ENCODE measurements around the gene DIPK1B.

The DIPK1B gene

DNA sequence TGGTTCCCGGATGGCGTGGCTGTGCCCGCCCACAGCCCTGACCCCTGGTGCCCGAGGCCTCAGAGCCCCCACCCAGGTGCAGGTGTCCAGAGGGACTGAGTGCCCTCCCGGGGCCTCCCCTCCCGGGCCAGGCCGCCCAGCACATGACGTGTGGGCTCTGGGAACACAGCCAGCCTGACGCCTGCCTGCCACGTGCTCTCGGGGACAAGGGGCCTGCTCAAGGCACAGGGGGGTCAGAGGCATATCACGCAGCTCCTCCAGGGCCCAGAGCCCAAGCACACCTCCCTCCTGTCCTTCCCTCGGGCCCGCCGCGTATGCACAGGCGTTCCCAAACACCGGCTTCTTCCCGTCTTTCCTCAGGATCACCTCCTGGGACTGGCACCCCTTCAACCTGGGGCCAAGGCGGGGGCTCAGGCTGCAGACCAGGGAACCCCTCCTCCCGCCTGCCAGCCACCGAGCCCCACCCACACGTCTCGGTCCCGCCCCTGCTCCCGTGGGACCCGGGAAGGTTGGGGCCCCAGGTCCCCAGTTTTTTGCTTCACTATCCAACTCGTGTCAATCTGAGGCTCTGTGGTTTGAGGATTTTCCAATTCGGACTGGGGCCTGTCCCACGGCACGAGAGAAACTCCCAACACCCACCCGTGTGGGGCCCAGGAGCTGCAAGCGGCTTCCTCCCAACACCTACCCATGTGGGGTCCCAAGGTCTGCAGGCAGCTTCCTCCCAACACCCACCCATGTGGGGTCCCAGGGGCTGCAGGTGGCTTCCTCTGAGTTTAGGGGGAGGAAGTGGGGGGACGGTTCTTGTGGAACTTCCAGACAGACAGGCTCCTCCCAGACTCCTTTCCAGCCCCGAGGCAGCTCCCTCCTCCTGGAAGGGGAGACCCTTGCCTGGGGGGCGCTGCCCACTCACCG lies 28.9 kb downstream of the DIPK1B start:
- DNase-seq: no peak

DNA sequence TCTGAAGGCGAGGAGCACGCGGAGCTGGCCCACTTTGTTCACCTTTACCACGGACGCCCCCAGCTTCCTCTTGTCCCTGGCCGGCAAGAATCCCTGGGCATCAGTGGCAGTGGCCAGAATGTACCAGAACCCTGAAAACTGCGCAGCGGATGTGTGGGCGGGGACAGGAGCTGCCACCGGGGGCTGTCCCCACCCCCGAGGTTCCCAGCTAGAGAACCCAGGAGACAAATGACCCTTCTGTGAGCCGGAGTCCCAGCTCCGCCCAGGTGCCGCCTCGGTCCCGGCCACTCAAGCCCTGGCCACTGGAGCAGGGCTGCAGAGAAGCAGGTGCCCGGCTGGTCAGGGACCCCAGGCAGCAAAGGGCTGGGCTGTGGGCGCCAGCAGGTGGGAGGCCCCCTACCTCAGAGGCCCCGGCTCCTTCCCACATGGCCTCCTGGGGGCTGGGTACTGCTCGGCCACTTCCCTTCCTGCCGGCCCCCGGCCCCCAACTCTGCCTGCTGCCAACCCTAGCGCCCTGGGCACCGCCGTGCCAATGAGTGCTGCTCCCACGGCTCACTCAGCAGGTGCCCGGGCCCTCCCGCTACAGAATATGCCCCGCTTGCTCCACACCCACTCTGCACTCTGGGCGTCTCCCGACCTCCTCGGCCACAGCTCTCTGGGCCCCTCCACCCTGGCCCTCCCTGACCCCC lies 29.7 kb downstream of the DIPK1B start:
- DNase-seq: no peak

DNA sequence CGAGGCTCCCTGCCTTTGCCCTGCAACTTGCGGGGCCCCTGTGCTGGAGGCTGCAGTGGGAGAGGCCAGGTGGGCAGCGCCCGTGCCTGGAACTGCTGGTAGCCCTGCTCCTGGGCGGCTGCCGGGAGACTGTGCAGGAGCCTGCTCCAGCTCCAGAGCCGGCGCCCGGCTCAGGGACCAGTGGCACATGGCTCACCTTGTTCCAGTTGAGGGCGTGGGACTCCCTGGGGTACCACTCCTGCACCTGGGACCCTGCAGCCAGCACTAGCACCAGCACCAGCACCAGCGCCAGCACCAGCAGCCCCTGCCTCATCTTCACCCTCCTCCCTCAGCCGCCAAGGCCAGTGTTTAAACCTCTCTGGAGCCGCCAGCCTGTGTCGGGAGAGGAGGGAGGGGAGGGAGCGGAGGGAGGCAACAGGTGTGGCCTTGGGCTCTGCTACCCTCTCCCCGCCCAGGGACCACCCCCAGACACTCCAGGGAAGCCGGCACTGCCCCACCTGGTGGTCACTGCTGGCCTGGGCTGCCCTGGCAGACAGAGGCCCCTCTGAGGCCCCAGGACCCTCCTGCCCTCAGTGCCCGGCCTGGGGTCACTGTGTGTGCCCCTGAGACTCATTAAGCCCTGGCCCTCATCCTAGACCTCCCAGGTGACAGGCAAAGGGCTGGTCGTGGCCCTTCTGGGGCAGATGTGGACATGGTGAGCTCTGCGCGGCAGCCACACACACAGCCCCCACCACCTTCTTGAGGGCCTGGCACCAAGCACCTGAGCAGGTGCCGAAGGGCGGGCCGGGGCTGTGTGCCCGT lies 30.4 kb downstream of the DIPK1B start, which contains the start of gene LCN10:
Gene LCN10, minus strand, starts transcription at position 350 of the 801 bp plus-strand sequence. Its CDS starts 37 bp downstream, at position 313.
- peak; percentile 82 for DNase-seq

GRCh38 chr9:136743639-136744211 lies 31.4 kb downstream of the DIPK1B start:
- no peak for DNase-seq

DNA sequence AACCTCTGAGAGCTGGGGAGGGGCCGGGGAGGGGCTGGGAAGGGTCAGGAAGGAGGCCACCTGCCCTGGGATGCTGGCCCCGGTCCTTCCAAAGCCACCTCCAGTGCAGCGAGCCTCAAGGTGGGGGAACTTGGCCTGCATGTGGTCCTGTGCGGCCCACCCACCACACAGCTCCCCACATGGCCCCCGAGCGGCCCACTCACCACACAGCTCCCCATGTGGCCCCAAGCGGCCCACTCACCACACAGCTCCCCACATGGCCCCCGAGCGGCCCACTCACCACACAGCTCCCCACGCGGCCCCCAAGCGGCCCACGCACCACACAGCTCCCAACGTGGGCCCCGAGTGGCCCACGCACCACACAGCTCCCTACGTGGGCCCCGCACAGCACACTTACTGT lies 32.4 kb downstream of the DIPK1B start:
- DNase-seq: no peak

DNA sequence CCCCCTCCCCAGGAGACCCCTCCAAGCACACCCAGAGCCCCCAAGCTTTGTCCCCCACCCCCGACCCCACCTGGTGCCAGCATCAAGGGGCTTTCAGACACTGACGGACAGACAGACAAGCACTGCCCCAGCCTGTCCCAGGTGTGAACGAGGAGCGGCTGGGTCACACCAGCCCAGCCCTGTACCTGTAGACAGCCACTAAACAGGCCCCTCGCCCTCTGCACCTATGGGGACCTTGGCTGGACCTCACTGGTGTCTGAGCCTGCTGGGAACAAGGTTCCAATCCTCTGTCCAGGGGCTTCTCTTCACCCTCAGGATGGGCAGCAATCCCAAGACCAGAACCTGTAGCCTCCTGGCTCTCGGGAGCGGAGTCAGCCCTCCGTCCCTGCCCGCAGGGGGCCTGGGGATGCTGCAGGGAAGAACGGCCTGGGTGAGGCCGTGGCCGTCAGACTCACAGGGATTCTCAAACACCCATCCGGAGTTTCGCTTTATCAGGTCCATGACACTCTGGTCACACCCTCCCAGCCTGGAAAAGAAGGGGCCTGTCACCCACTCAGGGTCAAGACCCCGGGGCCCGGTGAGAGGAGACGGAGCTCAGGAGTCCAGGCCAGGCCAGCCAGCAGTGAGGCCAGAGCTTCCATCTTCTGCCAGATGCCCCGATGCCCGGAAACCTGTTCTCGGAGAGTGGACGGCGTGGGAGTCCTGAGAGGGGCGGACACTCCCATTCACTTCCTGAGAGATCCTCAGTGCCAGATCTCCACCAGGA lies 33.2 kb downstream of the DIPK1B start:
- DNase-seq: no peak

DNA sequence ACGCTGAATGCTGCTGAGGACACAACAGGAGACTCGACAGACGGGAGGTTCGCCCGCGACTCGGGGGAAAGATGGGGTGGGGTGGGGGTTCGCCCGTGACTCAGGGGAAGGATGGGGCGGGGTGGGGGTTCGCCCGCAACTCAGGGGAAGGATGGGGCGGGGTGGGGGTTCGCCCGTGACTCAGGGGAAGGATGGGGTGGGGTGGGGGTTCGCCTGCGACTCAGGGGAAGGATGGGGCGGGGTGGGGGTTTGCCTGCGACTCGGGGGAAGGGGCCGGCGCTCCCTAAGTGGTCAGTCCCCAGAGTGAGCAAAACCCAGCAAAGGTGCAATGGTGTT lies 33.8 kb downstream of the DIPK1B start:
- DNase-seq: no peak

DNA sequence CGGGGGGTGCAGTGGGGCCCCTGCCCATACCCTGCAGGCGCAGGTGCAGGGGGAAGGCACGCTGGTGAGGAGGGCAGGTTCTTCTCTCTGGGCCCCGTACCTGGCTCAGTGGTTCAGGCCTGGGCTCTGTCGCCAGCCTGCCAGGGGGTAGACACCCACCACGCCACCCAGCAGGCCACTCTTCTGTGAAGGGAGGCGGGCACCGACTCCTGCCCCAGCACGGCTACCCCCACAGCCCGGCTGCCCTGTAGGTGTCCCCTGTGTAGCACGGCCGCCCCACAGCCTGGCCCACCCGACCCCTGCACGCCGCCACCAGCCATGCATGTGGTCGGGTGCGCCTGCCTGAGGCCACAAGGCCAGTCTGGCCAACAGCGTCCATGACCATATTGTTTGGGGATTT lies 34.2 kb downstream of the DIPK1B start:
- DNase-seq: no peak

DNA sequence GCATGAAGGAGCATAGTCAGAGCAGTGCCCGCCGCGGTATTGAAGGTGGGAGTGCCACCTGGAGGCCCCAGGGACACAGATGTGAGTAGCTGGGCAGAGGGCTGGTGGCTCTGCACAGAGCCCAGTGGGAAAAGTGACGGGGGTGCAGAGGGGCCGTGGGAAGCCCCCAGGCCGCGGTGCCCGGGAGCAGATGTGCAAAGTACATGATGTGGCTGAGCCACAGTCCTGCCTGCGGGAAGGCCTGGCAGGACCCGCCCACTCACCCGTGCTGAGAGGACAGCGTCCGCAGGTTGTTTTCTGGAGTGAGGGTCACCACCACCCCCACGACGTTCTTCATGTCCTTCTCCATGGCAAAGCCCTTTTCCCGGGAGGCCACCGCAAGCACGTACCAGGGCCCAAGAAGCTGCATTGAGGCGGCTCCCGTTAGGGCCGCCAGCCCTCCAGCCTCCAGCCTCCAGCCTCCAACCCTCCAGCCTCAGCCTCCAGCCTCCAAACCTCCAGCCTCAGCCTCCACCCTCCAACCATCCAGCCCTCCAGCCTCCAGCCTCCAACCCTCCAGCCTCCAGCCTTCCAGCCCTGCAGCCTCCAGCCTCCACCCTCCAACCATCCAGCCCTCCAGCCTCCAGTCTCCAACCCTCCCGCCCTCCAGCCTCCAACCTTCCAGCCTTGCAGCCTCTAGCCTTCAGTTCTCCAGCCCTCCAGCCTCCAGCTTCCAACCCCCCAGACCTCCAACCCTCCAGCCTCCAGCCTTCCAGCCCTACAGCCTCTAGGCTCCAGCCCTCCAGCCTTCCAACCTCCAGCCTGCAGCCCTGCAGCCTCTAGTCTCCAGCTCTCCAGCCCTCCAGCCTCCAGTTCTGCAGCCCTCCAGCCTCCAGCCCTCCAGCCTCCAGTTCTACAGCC lies 35.0 kb downstream of the DIPK1B start:
- DNase-seq: no peak

DNA sequence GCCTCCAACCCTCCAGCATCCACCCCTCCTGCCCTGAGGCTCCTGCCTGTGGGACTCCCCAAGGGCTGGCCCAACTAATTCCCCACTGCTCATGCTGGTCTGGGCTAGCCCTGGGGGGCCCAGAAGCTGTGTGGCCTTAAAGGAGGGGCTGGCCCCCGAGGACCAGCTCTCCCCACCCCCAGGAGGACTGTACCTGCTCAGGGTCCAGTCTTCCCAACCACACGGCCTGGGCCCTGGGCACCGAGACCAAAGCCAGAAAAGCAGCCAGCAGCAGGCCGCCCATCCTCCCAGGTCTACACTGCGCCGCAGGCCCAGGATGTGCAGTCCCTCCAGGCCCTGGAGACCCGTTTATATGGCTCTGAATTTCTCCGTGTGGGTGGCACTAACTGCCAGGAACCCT lies 35.8 kb downstream of the DIPK1B start, which contains the start of gene LCN6:
Gene LCN6, minus strand, starts transcription at position 325 of the 400 bp plus-strand sequence. Its CDS starts 42 bp downstream, at position 283.
- DNase-seq: no peak

DNA sequence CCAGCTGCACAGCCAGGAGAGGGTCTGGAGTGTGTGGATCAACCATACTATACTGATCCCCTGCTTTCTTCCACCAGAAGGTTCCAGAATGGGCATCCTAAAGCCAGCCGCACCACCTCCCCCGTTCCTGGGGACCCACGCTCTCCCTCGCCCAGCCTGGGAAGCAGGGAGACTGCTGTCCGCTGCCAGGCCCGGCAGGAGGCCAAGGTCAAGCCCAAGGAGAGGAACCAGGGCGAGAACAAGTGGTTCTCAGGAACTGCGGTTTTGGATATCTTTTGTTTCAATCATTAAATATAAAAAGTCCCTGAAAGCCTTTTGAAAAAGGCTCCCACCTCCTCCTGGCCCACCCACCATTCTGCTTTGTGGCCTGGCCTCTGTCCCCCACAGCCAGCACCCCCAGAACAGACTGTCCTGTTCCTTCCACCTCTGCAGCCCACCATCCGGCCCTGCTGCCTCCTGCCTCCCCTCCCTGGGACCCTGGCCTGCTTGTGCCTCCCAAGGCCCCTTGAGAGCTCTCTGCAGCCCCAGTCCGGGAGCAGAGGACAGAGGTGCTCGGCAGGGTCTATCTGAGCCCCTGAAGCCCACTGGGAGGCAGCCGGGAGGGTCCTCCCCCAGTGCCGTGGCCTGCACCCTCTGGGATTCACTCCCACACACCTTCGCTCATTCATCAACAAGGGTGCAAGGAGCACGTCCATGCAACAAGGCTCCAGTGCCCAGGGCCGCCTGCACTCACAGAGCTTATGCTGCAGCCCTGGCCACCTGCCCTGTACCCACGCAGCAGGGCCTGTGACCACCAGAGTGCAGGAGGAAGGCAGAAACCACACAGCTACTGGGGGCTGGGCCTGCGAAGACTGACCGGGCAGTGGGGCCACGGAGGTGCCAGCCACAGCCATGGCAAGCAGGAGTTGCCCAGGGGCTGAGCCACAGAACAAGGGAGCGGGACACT lies 36.6 kb downstream of the DIPK1B start:
- no peak for DNase-seq

DNA sequence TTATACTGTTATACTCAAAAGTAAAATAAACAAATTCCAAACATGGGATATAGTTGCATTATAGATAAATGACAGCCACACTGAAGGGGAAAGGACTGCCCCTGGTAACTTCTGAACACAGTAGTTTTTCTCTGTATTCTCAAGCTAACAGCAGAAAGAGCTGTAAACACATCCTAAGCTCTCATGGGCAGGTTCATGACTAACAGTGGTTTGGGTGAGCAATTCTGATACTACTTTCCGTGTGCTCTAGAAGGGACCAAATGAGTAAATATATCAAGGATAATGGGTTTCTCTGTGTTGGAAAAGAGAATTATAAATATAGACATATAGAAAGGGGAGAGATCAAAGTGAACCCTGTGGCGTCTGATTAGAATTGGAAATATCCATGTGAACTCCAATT lies 38.2 kb downstream of the DIPK1B start:
- DNase-seq: no peak

DNA sequence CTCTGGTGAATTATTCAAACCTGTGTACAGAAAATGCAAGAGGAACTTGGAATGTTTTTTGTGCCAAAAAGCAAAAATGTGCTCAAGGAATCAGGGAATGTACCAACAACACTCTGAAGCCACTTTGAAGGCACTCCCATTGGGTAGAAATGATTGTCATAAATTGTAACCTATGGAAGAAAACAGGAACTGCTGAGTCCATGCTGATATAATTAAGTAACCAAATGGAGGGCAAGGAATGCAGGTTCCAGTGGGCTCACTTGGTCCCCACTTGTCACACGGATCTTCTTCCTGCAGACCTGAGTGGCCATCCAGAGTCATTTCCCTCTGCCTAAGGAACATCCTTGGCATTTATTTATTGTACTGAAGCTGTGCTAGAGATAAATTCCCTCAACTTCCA lies 38.9 kb downstream of the DIPK1B start:
- no peak for DNase-seq

DNA sequence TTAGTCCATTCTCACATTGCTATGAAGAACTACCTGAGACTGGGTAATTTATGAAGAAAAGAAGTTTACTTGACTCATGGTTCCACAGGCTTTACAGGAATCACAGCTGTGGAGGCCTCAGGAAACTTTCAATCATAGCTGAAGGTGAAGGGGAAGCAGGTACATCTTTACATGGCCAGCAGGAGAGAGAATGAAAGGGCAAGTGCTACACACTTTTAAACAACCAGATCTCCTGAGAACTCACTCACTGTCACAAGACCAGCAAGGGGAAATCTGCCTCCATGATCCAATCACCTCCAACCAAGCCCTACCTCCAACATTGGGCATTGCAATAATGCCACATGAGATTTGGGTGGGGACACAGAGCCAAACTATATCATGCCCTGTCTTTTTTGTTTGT lies 39.4 kb downstream of the DIPK1B start:
- DNase-seq: no peak

DNA sequence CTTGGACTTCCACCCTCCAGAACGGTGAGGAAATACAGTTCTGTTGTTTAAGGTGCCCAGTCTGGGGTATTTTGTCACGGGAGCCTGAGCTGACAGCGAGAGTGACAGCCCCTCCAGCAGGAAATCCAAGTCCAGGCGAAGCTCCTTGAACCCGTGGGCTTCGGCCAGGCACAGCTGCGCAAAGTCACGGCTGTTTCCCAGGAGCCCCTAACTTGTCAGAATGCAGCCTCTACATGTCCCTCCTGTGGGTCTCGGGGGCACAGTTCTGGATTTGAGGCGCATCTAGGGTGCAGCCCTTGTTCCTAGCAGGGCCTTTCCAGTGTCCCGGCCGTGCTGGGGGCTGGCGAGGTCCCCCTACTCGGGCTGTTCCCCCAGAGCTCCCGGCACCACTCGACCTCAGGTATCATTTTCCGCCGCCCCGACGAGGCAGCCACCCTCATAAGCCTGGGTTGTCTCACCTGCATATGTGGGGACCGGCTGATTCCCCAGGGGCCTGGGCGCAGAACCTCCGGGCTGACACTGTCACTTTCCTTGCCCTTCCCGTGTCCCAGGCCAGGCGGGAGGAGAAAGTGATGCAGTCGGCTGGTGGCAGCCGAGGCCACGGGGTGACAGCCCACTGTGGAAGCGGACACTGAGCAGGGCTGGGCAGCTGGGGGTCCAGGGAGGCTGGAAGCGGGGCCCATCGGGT lies 41.1 kb downstream of the DIPK1B start:
- DNase-seq: no peak

- DNase-seq: no peak
Measured at GRCh38 chr9:136754059-136754572, 41.7 kb downstream of the DIPK1B start.

DNA sequence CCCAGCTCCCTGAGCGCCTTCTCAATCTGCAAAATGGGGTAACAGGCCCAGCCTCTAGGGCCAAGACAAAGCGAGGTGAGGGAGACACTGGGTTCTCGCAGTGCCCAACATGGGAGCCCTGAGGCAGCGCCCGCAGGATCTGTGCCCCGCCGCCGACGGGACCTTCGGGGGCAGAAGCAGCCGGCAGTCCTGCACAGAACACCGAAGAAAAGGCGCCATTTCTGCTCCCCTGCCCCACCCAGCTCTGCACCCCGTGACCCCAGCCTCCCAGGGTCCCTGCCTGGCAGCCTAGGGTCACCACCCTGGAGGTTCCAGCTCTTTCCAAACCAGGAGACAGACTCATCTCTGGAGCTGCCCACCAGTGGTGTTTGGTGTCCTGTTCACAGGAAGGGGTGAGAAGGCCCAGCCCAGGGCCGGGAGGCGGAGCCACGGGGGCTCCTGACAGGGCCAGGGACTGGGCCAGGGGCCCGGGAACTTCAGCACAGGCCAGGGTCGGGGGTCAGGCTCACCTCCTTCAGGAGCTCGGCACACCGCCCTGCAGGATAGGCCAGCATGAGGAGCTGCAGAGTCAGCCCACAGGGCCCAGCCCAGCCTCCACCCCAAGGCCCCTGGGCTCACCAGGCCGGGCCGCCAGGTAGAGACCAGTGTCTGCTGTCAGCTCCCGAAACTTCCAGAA lies 42.4 kb downstream of the DIPK1B start:
- no peak for DNase-seq

All from NCI-H82 (cell line).